ENCODE results near the gene SIRPG. TPM values are rescaled to one million over a fixed set of nuclear protein-coding genes. Genes with fewer than 3 reads are reported as not detected.

The SIRPG gene
- total and polyA plus RNA-seq, 2 of the 13 experiments (the other 11 are each of a cell fraction or from before 2014, with no cell fraction given), result not detected

DNA sequence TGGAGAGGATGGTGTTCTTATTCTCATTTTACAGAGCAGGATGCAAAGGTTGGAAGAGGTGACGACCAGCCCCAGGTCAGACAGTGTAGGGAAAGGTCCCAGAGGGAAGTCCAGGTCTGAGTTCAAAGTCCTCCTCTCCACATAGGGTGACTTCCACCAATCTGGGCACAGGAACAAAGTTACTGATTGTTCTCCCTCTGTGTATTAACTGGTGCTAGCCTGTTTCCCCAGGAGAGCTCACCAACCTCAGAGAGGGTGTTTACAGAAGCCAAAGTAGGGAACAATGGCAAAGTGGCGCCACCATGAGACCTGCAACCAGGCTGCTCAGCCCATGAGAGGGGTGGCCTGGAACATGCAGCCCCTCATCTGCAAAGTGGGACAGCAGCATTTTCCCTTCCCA is 21.0 kb downstream of the SIRPG start (continued):
- TF ChIP-seq AHR (CRISPR knock-in tag; IDR thresholded peaks at IDR 0.05) (0 out of 2 replicates have a peak, but pooled peaks have one; percentile 35), CENPX (CRISPR knock-in tag; IDR thresholded peaks at IDR 0.05) (no peak), POGZ (CRISPR knock-in tag; IDR thresholded peaks at IDR 0.05) (peak; percentile 91), ZNF496 (CRISPR knock-in tag; IDR thresholded peaks at IDR 0.05; ENCODE audit: insufficient replicate concordance) (no peak), RELA (CRISPR knock-in tag; IDR thresholded peaks at IDR 0.05) (no peak), PHF20 (CRISPR knock-in tag; IDR thresholded peaks at IDR 0.05) (peak; percentile 33; the same call in 1 of the 2 replicates), THAP11 (CRISPR knock-in tag; IDR thresholded peaks at IDR 0.05) (no peak; the same call in 1 of the 2 replicates), ELF1 (CRISPR knock-in tag; IDR thresholded peaks at IDR 0.05) (peak; percentile 47), SMC3 (IDR thresholded peaks at IDR 0.05; ENCODE audit: low read length) (peak; percentile 44; the same call in 1 of the 2 replicates), MXD4 (CRISPR knock-in tag; IDR thresholded peaks at IDR 0.05) (no peak)
- TF ChIP-seq, protein P1, sequence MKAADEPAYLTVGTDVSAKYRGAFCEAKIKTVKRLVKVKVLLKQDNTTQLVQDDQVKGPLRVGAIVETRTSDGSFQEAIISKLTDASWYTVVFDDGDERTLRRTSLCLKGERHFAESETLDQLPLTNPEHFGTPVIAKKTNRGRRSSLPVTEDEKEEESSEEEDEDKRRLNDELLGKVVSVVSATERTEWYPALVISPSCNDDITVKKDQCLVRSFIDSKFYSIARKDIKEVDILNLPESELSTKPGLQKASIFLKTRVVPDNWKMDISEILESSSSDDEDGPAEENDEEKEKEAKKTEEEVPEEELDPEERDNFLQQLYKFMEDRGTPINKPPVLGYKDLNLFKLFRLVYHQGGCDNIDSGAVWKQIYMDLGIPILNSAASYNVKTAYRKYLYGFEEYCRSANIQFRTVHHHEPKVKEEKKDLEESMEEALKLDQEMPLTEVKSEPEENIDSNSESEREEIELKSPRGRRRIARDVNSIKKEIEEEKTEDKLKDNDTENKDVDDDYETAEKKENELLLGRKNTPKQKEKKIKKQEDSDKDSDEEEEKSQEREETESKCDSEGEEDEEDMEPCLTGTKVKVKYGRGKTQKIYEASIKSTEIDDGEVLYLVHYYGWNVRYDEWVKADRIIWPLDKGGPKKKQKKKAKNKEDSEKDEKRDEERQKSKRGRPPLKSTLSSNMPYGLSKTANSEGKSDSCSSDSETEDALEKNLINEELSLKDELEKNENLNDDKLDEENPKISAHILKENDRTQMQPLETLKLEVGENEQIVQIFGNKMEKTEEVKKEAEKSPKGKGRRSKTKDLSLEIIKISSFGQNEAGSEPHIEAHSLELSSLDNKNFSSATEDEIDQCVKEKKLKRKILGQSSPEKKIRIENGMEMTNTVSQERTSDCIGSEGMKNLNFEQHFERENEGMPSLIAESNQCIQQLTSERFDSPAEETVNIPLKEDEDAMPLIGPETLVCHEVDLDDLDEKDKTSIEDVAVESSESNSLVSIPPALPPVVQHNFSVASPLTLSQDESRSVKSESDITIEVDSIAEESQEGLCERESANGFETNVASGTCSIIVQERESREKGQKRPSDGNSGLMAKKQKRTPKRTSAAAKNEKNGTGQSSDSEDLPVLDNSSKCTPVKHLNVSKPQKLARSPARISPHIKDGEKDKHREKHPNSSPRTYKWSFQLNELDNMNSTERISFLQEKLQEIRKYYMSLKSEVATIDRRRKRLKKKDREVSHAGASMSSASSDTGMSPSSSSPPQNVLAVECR (CRISPR knock-in tag; IDR thresholded peaks at IDR 0.05; ENCODE audit: borderline replicate concordance), result no peak; the same call in 1 of the 2 replicates
- TF ChIP-seq, protein P2, sequence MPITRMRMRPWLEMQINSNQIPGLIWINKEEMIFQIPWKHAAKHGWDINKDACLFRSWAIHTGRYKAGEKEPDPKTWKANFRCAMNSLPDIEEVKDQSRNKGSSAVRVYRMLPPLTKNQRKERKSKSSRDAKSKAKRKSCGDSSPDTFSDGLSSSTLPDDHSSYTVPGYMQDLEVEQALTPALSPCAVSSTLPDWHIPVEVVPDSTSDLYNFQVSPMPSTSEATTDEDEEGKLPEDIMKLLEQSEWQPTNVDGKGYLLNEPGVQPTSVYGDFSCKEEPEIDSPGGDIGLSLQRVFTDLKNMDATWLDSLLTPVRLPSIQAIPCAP (CRISPR knock-in tag; IDR thresholded peaks at IDR 0.05; ENCODE audit: low read depth), result no peak
- TF ChIP-seq, protein P3, sequence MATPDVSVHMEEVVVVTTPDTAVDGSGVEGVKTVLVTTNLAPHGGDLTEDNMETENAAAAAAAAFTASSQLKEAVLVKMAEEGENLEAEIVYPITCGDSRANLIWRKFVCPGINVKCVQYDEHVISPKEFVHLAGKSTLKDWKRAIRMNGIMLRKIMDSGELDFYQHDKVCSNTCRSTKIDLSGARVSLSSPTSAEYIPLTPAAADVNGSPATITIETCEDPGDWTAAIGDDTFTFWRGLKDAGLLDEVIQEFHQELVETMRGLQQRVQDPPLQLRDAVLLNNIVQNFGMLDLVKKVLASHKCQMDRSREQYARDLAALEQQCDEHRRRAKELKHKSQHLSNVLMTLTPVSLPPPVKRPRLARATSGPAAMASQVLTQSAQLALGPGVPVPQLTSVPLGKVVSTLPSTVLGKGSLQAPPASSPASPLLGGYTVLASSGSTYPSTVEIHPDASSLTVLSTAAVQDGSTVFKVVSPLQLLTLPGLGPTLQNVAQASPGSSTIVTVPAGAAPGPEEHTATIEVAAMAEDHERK (CRISPR knock-in tag; IDR thresholded peaks at IDR 0.05; ENCODE audit: low read depth), result no peak
- TF ChIP-seq, protein P4, sequence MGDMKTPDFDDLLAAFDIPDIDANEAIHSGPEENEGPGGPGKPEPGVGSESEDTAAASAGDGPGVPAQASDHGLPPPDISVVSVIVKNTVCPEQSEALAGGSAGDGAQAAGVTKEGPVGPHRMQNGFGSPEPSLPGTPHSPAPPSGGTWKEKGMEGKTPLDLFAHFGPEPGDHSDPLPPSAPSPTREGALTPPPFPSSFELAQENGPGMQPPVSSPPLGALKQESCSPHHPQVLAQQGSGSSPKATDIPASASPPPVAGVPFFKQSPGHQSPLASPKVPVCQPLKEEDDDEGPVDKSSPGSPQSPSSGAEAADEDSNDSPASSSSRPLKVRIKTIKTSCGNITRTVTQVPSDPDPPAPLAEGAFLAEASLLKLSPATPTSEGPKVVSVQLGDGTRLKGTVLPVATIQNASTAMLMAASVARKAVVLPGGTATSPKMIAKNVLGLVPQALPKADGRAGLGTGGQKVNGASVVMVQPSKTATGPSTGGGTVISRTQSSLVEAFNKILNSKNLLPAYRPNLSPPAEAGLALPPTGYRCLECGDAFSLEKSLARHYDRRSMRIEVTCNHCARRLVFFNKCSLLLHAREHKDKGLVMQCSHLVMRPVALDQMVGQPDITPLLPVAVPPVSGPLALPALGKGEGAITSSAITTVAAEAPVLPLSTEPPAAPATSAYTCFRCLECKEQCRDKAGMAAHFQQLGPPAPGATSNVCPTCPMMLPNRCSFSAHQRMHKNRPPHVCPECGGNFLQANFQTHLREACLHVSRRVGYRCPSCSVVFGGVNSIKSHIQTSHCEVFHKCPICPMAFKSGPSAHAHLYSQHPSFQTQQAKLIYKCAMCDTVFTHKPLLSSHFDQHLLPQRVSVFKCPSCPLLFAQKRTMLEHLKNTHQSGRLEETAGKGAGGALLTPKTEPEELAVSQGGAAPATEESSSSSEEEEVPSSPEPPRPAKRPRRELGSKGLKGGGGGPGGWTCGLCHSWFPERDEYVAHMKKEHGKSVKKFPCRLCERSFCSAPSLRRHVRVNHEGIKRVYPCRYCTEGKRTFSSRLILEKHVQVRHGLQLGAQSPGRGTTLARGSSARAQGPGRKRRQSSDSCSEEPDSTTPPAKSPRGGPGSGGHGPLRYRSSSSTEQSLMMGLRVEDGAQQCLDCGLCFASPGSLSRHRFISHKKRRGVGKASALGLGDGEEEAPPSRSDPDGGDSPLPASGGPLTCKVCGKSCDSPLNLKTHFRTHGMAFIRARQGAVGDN (CRISPR knock-in tag; IDR thresholded peaks at IDR 0.05), result no peak
- TF ChIP-seq, protein P5, sequence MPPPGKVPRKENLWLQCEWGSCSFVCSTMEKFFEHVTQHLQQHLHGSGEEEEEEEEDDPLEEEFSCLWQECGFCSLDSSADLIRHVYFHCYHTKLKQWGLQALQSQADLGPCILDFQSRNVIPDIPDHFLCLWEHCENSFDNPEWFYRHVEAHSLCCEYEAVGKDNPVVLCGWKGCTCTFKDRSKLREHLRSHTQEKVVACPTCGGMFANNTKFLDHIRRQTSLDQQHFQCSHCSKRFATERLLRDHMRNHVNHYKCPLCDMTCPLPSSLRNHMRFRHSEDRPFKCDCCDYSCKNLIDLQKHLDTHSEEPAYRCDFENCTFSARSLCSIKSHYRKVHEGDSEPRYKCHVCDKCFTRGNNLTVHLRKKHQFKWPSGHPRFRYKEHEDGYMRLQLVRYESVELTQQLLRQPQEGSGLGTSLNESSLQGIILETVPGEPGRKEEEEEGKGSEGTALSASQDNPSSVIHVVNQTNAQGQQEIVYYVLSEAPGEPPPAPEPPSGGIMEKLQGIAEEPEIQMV (CRISPR knock-in tag; IDR thresholded peaks at IDR 0.05; ENCODE audit: low read depth), result no peak
